ENCODE measurements around the gene DSCAML1.

Gene DSCAML1

GRCh38 chr11:117618982-117619355, 178.0 kb downstream of the DSCAML1 start:
- no peak overlapping the region for H3K4me2 ChIP-seq (ENCODE audit: low read length)
- H3K36me3 ChIP-seq (ENCODE audit: insufficient read depth, low read length), result no peaks in the 10 kb centered on the region

GRCh38 chr11:117618302-117618981, 178.6 kb downstream of the DSCAML1 start:
- Histone ChIP-seq H3K4me2 (ENCODE audit: low read length) (no peak overlapping the region), H3K9ac (ENCODE audit: low read depth, low read length) (no peak overlapping the region), H3K36me3 (ENCODE audit: insufficient read depth, low read length) (no peaks in the 10 kb centered on the region), H3K27me3 (ENCODE audit: control insufficient read depth, insufficient read depth, low read length) (peaks cover 13% of the 10 kb centered on the region), H3K4me3 (ENCODE audit: low read length) (no peak overlapping the region), H3K4me1 (ENCODE audit: control insufficient read depth, insufficient read depth, low read length) (no peaks in the 10 kb centered on the region), H3K9me3 (replicated peaks; ENCODE audit: low read length) (no peaks in the 10 kb centered on the region)

More at GRCh38 chr11:117618982-117619355, 178.0 kb downstream of the DSCAML1 start:
- no peak overlapping the region for H3K9ac ChIP-seq (ENCODE audit: low read depth, low read length)
- H3K4me3 ChIP-seq (ENCODE audit: low read length), result no peak overlapping the region
- peaks cover 12% of the 10 kb centered on the region for H3K27me3 ChIP-seq (ENCODE audit: control insufficient read depth, insufficient read depth, low read length)
- H3K9me3 ChIP-seq (replicated peaks; ENCODE audit: low read length), result no peaks in the 10 kb centered on the region
- no peaks in the 10 kb centered on the region for H3K4me1 ChIP-seq (ENCODE audit: control insufficient read depth, insufficient read depth, low read length)

GRCh38 chr11:117616979-117617378, 180.0 kb downstream of the DSCAML1 start:
- no peak overlapping the region for H3K4me2 ChIP-seq (ENCODE audit: low read length)

GRCh38 chr11:117614728-117615127, 182.3 kb downstream of the DSCAML1 start:
- Histone ChIP-seq H3K4me3 (ENCODE audit: low read length) (no peak overlapping the region), H3K4me1 (ENCODE audit: control insufficient read depth, insufficient read depth, low read length) (no peaks in the 10 kb centered on the region), H3K9me3 (replicated peaks; ENCODE audit: low read length) (no peaks in the 10 kb centered on the region), H3K36me3 (ENCODE audit: insufficient read depth, low read length) (no peaks in the 10 kb centered on the region), H3K9ac (ENCODE audit: low read depth, low read length) (no peak overlapping the region), H3K27me3 (ENCODE audit: control insufficient read depth, insufficient read depth, low read length) (peaks cover 15% of the 10 kb centered on the region), H3K4me2 (ENCODE audit: low read length) (no peak overlapping the region)

More at GRCh38 chr11:117616979-117617378, 180.0 kb downstream of the DSCAML1 start:
- Histone ChIP-seq H3K9ac (ENCODE audit: low read depth, low read length) (no peak overlapping the region), H3K4me3 (ENCODE audit: low read length) (no peak overlapping the region), H3K4me1 (ENCODE audit: control insufficient read depth, insufficient read depth, low read length) (no peaks in the 10 kb centered on the region), H3K9me3 (replicated peaks; ENCODE audit: low read length) (no peaks in the 10 kb centered on the region), H3K36me3 (ENCODE audit: insufficient read depth, low read length) (no peaks in the 10 kb centered on the region), H3K27me3 (ENCODE audit: control insufficient read depth, insufficient read depth, low read length) (peaks cover 13% of the 10 kb centered on the region)

- Histone ChIP-seq H3K27me3 (ENCODE audit: control insufficient read depth, insufficient read depth, low read length) (peaks cover 8% of the 10 kb centered on the region), H3K4me2 (ENCODE audit: low read length) (no peak overlapping the region), H3K9me3 (replicated peaks; ENCODE audit: low read length) (no peaks in the 10 kb centered on the region), H3K4me3 (ENCODE audit: low read length) (no peak overlapping the region), H3K4me1 (ENCODE audit: control insufficient read depth, insufficient read depth, low read length) (no peaks in the 10 kb centered on the region), H3K9ac (ENCODE audit: low read depth, low read length) (no peak overlapping the region), H3K36me3 (ENCODE audit: insufficient read depth, low read length) (no peaks in the 10 kb centered on the region)
These were observed 183.5 kb downstream of the DSCAML1 start for GRCh38 chr11:117613521-117613920.

GRCh38 chr11:117612177-117612576, 184.8 kb downstream of the DSCAML1 start:
- Histone ChIP-seq H3K4me1 (ENCODE audit: control insufficient read depth, insufficient read depth, low read length) (no peaks in the 10 kb centered on the region), H3K4me3 (ENCODE audit: low read length) (no peak overlapping the region), H3K9me3 (replicated peaks; ENCODE audit: low read length) (no peaks in the 10 kb centered on the region), H3K27me3 (ENCODE audit: control insufficient read depth, insufficient read depth, low read length) (peaks cover 8% of the 10 kb centered on the region), H3K36me3 (ENCODE audit: insufficient read depth, low read length) (no peaks in the 10 kb centered on the region), H3K9ac (ENCODE audit: low read depth, low read length) (no peak overlapping the region), H3K4me2 (ENCODE audit: low read length) (no peak overlapping the region)

GRCh38 chr11:117610901-117611300, 186.1 kb downstream of the DSCAML1 start:
- Histone ChIP-seq H3K9ac (ENCODE audit: low read depth, low read length) (no peak overlapping the region), H3K4me3 (ENCODE audit: low read length) (no peak overlapping the region), H3K36me3 (ENCODE audit: insufficient read depth, low read length) (no peaks in the 10 kb centered on the region), H3K27me3 (ENCODE audit: control insufficient read depth, insufficient read depth, low read length) (peaks cover 8% of the 10 kb centered on the region), H3K4me2 (ENCODE audit: low read length) (no peak overlapping the region), H3K4me1 (ENCODE audit: control insufficient read depth, insufficient read depth, low read length) (no peaks in the 10 kb centered on the region), H3K9me3 (replicated peaks; ENCODE audit: low read length) (no peaks in the 10 kb centered on the region)

GRCh38 chr11:117610045-117610444, 187.0 kb downstream of the DSCAML1 start:
- Histone ChIP-seq H3K4me1 (ENCODE audit: control insufficient read depth, insufficient read depth, low read length) (no peaks in the 10 kb centered on the region), H3K9ac (ENCODE audit: low read depth, low read length) (no peak overlapping the region)

GRCh38 chr11:117607449-117607848, 189.6 kb downstream of the DSCAML1 start:
- peaks cover 17% of the 10 kb centered on the region for H3K27me3 ChIP-seq (ENCODE audit: control insufficient read depth, insufficient read depth, low read length)
- no peaks in the 10 kb centered on the region for H3K4me1 ChIP-seq (ENCODE audit: control insufficient read depth, insufficient read depth, low read length)
- no peaks in the 10 kb centered on the region for H3K9me3 ChIP-seq (replicated peaks; ENCODE audit: low read length)
- no peak overlapping the region for H3K4me3 ChIP-seq (ENCODE audit: low read length)
- H3K36me3 ChIP-seq (ENCODE audit: insufficient read depth, low read length), result no peaks in the 10 kb centered on the region
- H3K4me2 ChIP-seq (ENCODE audit: low read length), result no peak overlapping the region
- no peak overlapping the region for H3K9ac ChIP-seq (ENCODE audit: low read depth, low read length)

More at GRCh38 chr11:117610045-117610444, 187.0 kb downstream of the DSCAML1 start:
- Histone ChIP-seq H3K9me3 (replicated peaks; ENCODE audit: low read length) (no peaks in the 10 kb centered on the region), H3K4me3 (ENCODE audit: low read length) (no peak overlapping the region), H3K27me3 (ENCODE audit: control insufficient read depth, insufficient read depth, low read length) (peaks cover 11% of the 10 kb centered on the region), H3K4me2 (ENCODE audit: low read length) (no peak overlapping the region), H3K36me3 (ENCODE audit: insufficient read depth, low read length) (no peaks in the 10 kb centered on the region)

- Histone ChIP-seq H3K27me3 (ENCODE audit: control insufficient read depth, insufficient read depth, low read length) (peaks cover 17% of the 10 kb centered on the region), H3K36me3 (ENCODE audit: insufficient read depth, low read length) (no peaks in the 10 kb centered on the region), H3K9ac (ENCODE audit: low read depth, low read length) (no peak overlapping the region), H3K4me1 (ENCODE audit: control insufficient read depth, insufficient read depth, low read length) (no peaks in the 10 kb centered on the region), H3K9me3 (replicated peaks; ENCODE audit: low read length) (no peaks in the 10 kb centered on the region), H3K4me2 (ENCODE audit: low read length) (no peak overlapping the region), H3K4me3 (ENCODE audit: low read length) (no peak overlapping the region)
These were observed 190.2 kb downstream of the DSCAML1 start for GRCh38 chr11:117606790-117607189.

GRCh38 chr11:117606211-117606610, 190.8 kb downstream of the DSCAML1 start:
- Histone ChIP-seq H3K9me3 (replicated peaks; ENCODE audit: low read length) (no peaks in the 10 kb centered on the region), H3K4me3 (ENCODE audit: low read length) (no peak overlapping the region), H3K36me3 (ENCODE audit: insufficient read depth, low read length) (no peaks in the 10 kb centered on the region), H3K27me3 (ENCODE audit: control insufficient read depth, insufficient read depth, low read length) (peaks cover 17% of the 10 kb centered on the region), H3K4me2 (ENCODE audit: low read length) (no peak overlapping the region), H3K9ac (ENCODE audit: low read depth, low read length) (no peak overlapping the region), H3K4me1 (ENCODE audit: control insufficient read depth, insufficient read depth, low read length) (no peaks in the 10 kb centered on the region)

GRCh38 chr11:117605331-117605730, 191.7 kb downstream of the DSCAML1 start:
- peaks cover 17% of the 10 kb centered on the region for H3K27me3 ChIP-seq (ENCODE audit: control insufficient read depth, insufficient read depth, low read length)
- H3K4me3 ChIP-seq (ENCODE audit: low read length), result no peak overlapping the region
- no peaks in the 10 kb centered on the region for H3K9me3 ChIP-seq (replicated peaks; ENCODE audit: low read length)
- no peak overlapping the region for H3K4me2 ChIP-seq (ENCODE audit: low read length)
- no peaks in the 10 kb centered on the region for H3K4me1 ChIP-seq (ENCODE audit: control insufficient read depth, insufficient read depth, low read length)
- H3K9ac ChIP-seq (ENCODE audit: low read depth, low read length), result no peak overlapping the region
- no peaks in the 10 kb centered on the region for H3K36me3 ChIP-seq (ENCODE audit: insufficient read depth, low read length)
